GM12878 (cell line): ENCODE data around the gene SOX30. TPM values are rescaled to one million over a fixed set of nuclear protein-coding genes. Genes with fewer than 3 reads are reported as not detected.

Experiments used
- ATAC-seq: fragments of 200-7000 bp; cut with Tn5 transposase; 3 replicates; pipeline ENCODE4 v1.9.1; 2020; ENCODE audit warnings: mild to moderate bottlenecking, moderate library complexity
- BruUV-seq: library from RNA; stranded (reverse); fragments of 400-500 nt; replicated peaks from 2 replicates; lab custom pipeline; 2021; lab: Mats Ljungman, UMichigan
- CTCF ChIA-PET: fragments of 300-600 bp; sonication (Branson Sonifier 250); formaldehyde crosslinking; extraction: SDS; loops from one replicate; lab custom pipeline; 2021; ENCODE audit warnings: inconsistent platforms; lab: Yijun Ruan, JAX
- POLR2A ChIA-PET: fragments of 350-600 bp; formaldehyde crosslinking; extraction: SDS; loops from one replicate; lab custom pipeline; 2021; ENCODE audit warnings: inconsistent platforms; lab: Charles Lee
- RAD21 ChIA-PET: fragments of 300-600 bp; sonication (Branson Sonifier 250); formaldehyde crosslinking; loops from one replicate; lab custom pipeline; 2023; ENCODE audit warnings: antibody characterized with exemption; ENCODE audit not compliant: unreplicated experiment; lab: Charles Lee
- SMC1A ChIA-PET: fragments of 300-600 bp; sonication (Branson Sonifier 250); formaldehyde crosslinking; loops from one replicate; lab custom pipeline; 2023; ENCODE audit not compliant: unreplicated experiment, uncharacterized antibody; lab: Charles Lee
- DNase-seq: peaks from one replicate; pipeline ENCODE4 v3.0.0-alpha.2; 2011; ENCODE audit warnings: low read depth, low spot score
- FAIRE-seq: peaks from 3 replicates; lab custom pipeline; 2011; peaks lifted over from hg19 to GRCh38; lab: Jason Lieb, UNC
- H2AFZ ChIP-seq: 2 replicates; pipeline ENCODE4 v1.6.0; 2011; ENCODE audit warnings: low read depth, low read length, control low read depth; ENCODE audit not compliant: control insufficient read depth
- H3K27ac ChIP-seq: 2 replicates; pipeline ENCODE4 v1.5.1; 2011; ENCODE audit warnings: control low read depth; ENCODE audit not compliant: control insufficient read depth, insufficient read depth
- H3K27me3 ChIP-seq, 2 experiments: replicated peaks in 1 of 2; 2 replicates each; pipeline versions ENCODE4 v1.6.0 to v1.6.1; 2011; ENCODE audit warnings: low read length in 1 of 2; ENCODE audit not compliant: control insufficient read depth in 2 of 2, insufficient read depth in 2 of 2
- H3K36me3 ChIP-seq, 2 experiments: 2 replicates each; pipeline ENCODE4 v1.5.1; 2011; ENCODE audit warnings: low read length in 1 of 2; ENCODE audit not compliant: control insufficient read depth in 2 of 2, insufficient read depth in 2 of 2
- H3K4me1 ChIP-seq: 2 replicates; pipeline ENCODE4 v1.6.1; 2011; ENCODE audit warnings: mild to moderate bottlenecking, low read length, moderate library complexity, mixed read lengths; ENCODE audit not compliant: control insufficient read depth, insufficient read depth
- H3K4me2 ChIP-seq: 2 replicates; pipeline ENCODE4 v1.6.0; 2011; ENCODE audit warnings: control low read depth; ENCODE audit not compliant: control insufficient read depth, insufficient read depth
- H3K4me3 ChIP-seq: fragments of 200-600 bp; sonication (generic); 2 replicates; pipeline ENCODE4 v1.5.1; 2016
- H3K79me2 ChIP-seq: 2 replicates; pipeline ENCODE4 v1.6.0; 2011; ENCODE audit warnings: low read length; ENCODE audit not compliant: control insufficient read depth, insufficient read depth
- H3K9ac ChIP-seq: 2 replicates; pipeline ENCODE4 v1.8.0; 2011; ENCODE audit warnings: low read length, control low read depth, mixed read lengths; ENCODE audit not compliant: control insufficient read depth, insufficient read depth
- H3K9me3 ChIP-seq: replicated peaks from 3 replicates; pipeline ENCODE4 v1.5.1; 2011; ENCODE audit warnings: mild to moderate bottlenecking, low read length; ENCODE audit not compliant: control insufficient read depth, insufficient read depth
- H4K20me1 ChIP-seq: 2 replicates; pipeline ENCODE4 v1.6.0; 2011; ENCODE audit not compliant: control insufficient read depth, insufficient read depth
- IRF4 ChIP-seq: IDR thresholded peaks from 2 replicates; pipeline ENCODE4 v1.6.1; 2011; ENCODE audit warnings: low read depth, low read length
- MEF2A ChIP-seq: IDR thresholded peaks from 2 replicates; pipeline ENCODE4 v1.6.1; 2011; ENCODE audit warnings: low read depth, mild to moderate bottlenecking, low read length, moderate library complexity; ENCODE audit not compliant: insufficient read depth
- PAX5 ChIP-seq: IDR thresholded peaks from 2 replicates; pipeline ENCODE4 v1.6.1; 2011; ENCODE audit warnings: low read depth, low read length, borderline replicate concordance
- PRDM15 ChIP-seq: fragments of 450-650 bp; formaldehyde crosslinking; IDR thresholded peaks from 2 replicates; pipeline ENCODE4 v1.4.0; 2020; ENCODE audit warnings: mild to moderate bottlenecking, moderate library complexity
- RBBP5 ChIP-seq: fragments of 200-600 bp; sonication (generic); conservative IDR thresholded peaks from 2 replicates; pipeline ENCODE4 v1.6.1; 2016
- REST ChIP-seq: IDR thresholded peaks from 2 replicates; pipeline ENCODE4 v1.6.1; 2012; ENCODE audit warnings: mild to moderate bottlenecking, low read depth, low read length
- WGBS: methylation state at CpG from one replicate; pipeline ENCODE4 v1.1.6; 2016; ENCODE audit warnings: low lambda C conversion rate; ENCODE audit not compliant: insufficient replicate concordance, insufficient coverage; ENCODE audit errors: missing lambda C conversion rate; 5-methylcytosine and 5-hydroxymethylcytosine counted together
- in situ Hi-C: fragments of 300-500 bp; cut with MboI; formaldehyde crosslinking; loops from 9 replicates; pipeline ENCODE4 v1.14.3; 2018; ENCODE audit warnings: mixed read lengths
- intact Hi-C: fragments of 100-400 bp; cut with micrococcal nuclease; formaldehyde crosslinking; loops from one replicate; pipeline ENCODE4 v1.14.2; 2022; ENCODE audit not compliant: unreplicated experiment
- polyA plus RNA-seq, 11 experiments: library from polyadenylated mRNA; depleted of rRNA in 4 of 11; unstranded in 6 of 11; stranded (reverse) in 5 of 11; fragments of >200 nt; fragmentation: Nextera tagmentation in 4 of 11; fragmentation: Illumina TruSeq in 1 of 11; extraction: Ambion mirVana in 4 of 11; extraction: Trizol in 1 of 11; gene quantifications; 1 replicate in 1 of 11; 2 replicates in 10 of 11; pipeline versions ENCODE4 v1.2.1 to v1.2.3, GENCODE V29; 2011 to 2016; ENCODE audit warnings: inconsistent platforms in 2 of 11, missing spikeins in 2 of 11, low read depth in 1 of 11
- total RNA-seq, 4 experiments: library from RNA; depleted of rRNA in 3 of 4; stranded (reverse); fragments of >200 nt in 3 of 4; fragmentation: Illumina TruSeq in 1 of 4; extraction: Trizol in 1 of 4; gene quantifications; 2 replicates each; pipeline versions ENCODE4 v1.2.1 to v1.2.3, GENCODE V29; 2013 to 2021

SOX30 gene
- total and polyA plus RNA-seq, 10 of the 15 experiments (the other 5 are each of a cell fraction or from before 2014, with no cell fraction given), result 0.06 to 0.32 (median 0.10) TPM; not detected in 2

- POLR2A ChIA-PET, result interaction anchor here (0.7 to 0.9 kb wide), 2 partner anchors 69 to 74 kb away, joined by 3 to 4 read pairs; no protein-coding TSS in a partner anchor
- no peak for ATAC-seq
- H3K4me1 ChIP-seq, result no peaks in the 10 kb centered on the region
- no peaks in the 10 kb centered on the region for H3K9me3 ChIP-seq
- 13% methylated on average over 3 of the region's 3 CpGs for WGBS
- H3K36me3 ChIP-seq, result no peaks in the 10 kb centered on the region
- no peak overlapping the region for H3K4me2 ChIP-seq
- H3K27me3 ChIP-seq, result no peaks in the 10 kb centered on the region; a peak in 1 of 4 replicates
- RAD21 ChIA-PET, result interaction anchor here (1.5 kb wide), 1 partner anchor 36 kb away, joined by 4 read pairs; no protein-coding TSS in a partner anchor
- H3K27ac ChIP-seq, result no peak overlapping the region
- BruUV-seq, result no TSS peak
- SMC1A ChIA-PET, result interaction anchor here (1.0 to 1.2 kb wide), 3 partner anchors 13 to 250 kb away, joined by 3 read pairs; no protein-coding TSS in a partner anchor
- no peak overlapping the region for H3K4me3 ChIP-seq
- H3K79me2 ChIP-seq, result no peaks in the 10 kb centered on the region
- no peak overlapping the region for H2AFZ ChIP-seq
- H4K20me1 ChIP-seq, result no peaks in the 10 kb centered on the region
- in situ Hi-C loops, result no loop called here
- intact Hi-C loops, result no loop called here
- CTCF ChIA-PET, result interaction anchor here (1.0 to 2.1 kb wide), 7 partner anchors 9 to 357 kb away, joined by 3 to 7 read pairs (median 4); no protein-coding TSS in a partner anchor
- DNase-seq, result no peak
- FAIRE-seq, result no peak
- H3K9ac ChIP-seq, result no peak overlapping the region
- TF ChIP-seq RBBP5, result no peak
- no peak for TF ChIP-seq MEF2A
- TF ChIP-seq PAX5, result no peak
- no peak for TF ChIP-seq IRF4
- TF ChIP-seq REST, result no peak
- no peak for TF ChIP-seq PRDM15 (CRISPR knock-in tag)
Observed at GRCh38 chr5:157682257-157682656, 30.0 kb upstream of the SOX30 start.
